COLO668 (cell line): ENCODE data around the gene SLC22A15.
"Not testable (repeated sequence)": the region's sequence is repeated elsewhere in the genome, so short reads cannot be mapped to it uniquely, and the experiment has no call there.

Source experiments
- DNase-seq: peaks from one replicate; lab custom pipeline; 2025; ENCODE audit not compliant: unreplicated experiment; lab: John Stamatoyannopoulos, UW

SLC22A15 gene

DNA sequence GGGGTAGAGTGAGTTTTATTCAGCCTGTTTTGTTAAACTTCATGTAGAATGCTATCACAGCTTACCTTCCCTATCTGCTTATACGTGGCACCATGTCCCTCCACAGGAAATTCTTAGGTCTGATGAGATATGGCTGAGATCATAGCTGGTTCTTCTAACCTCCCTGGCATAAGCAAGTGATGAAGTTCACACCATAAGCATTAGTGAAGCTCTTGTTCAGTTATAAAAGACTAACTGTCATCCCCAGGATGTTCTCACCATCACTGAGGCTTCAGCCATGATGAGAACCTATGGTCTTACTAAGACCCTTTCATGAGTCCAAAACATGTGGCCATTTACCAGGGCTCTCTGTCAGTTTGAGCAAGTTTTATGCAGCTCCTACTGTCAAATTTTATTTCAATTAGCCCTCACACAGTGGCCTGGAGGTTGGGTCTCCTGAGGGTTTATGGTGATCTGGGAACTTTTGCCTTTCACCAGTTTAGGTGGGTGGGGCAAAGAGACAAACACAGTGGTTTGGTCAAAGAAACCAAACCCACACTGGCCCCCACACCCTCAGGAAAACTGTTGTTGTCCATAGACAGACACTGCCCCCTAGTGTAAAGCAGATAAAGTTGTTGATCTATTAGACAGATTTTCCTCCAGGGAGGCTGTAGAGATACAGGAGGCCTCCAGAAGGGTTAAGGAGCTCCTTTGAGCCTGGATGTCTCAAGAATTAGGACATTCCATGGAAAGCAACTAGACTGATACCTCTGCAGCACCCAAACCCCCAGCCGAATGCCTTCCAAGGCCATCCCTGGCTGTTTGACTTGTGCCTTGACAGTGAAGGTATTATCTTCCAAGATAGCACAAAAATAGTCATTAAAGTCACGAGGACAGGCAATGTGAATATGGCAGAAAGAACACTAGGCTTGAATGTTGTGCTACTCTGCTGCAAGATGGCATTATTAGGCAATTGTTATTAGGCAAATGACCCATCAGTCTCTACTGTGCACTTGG, 5.0 kb downstream of the SLC22A15 start:
- DNase-seq, result peak; percentile 22

DNA sequence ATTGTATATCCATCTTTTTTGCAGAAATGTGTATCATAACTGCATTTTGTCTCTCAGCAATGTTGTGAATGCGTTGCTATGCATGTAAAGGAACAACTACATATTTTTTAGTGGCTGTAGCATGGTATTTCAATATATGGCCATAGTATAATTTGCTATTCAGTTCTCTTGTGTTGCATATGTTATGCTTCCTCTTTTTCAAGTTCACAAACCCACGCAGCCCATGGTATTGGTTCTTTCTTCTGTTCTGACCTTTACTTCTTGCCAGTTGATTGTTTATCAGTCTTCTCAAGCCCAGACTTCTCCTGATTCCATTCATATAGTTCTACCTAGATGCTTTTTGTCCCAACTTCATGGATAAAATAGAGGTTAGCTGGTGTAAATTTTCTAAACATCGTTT, 6.1 kb downstream of the SLC22A15 start:
- DNase-seq, result no peak

DNA sequence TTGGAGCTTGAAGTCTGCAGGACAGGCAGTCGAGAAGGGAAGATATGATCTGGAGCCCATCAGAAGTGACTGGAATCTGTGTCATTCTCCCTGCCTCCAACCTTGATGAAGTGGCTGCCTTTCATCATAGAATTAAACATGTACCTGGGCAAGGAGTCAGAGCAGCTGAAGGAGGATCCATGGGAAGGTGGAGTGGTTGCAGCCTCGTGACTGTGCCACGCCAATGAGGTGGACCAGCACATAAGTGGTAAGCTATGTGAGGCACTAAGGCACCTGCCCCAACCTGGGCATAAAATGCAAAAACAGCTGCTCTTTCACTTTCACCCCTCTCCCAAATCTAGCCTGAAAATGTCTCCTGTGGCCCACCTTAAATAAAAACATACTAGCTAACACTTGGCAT, 7.3 kb downstream of the SLC22A15 start:
- DNase-seq, result no peak

DNA sequence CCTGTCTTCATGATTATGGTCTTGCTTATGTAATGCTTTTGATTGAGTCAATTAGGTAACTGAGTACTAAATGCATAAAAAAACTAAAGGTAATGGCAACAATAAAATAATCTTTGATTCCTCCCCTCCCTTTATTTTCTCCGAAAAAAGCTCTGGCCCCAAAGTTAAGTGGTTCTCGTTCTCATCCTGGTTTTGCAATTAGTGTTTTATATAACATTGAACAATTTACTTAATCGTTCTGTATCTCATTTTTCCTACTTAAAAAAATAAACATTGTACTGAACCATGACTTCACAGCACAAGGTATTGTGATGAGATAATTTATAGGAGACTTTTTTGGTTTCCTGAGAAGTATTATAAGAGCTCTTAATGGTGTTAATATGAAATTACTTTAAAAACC, 11.3 kb downstream of the SLC22A15 start:
- DNase-seq, result no peak

- DNase-seq, result no peak
Measured at GRCh38 chr1:115988953-115989352, 12.6 kb downstream of the SLC22A15 start.

- DNase-seq, result no peak
Measured at GRCh38 chr1:115989699-115990098, 13.4 kb downstream of the SLC22A15 start.

DNA sequence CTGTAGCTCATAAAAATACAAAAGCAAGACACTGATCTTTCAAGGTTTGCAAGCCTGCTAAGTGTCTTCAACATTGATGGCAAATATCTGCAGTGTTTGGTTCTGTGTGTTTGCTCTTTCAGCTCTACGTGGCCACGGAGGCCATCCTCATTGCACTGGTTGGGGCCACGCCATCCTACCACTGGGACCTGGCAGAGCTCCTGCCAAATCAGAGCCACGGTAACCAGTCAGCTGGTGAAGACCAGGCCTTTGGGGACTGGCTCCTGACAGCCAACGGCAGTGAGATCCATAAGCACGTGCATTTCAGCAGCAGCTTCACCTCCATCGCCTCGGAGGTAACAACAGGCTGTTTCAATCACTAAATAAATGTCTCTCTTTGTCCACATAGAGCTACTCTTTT, 15.6 kb downstream of the SLC22A15 start:
- no peak for DNase-seq

DNA sequence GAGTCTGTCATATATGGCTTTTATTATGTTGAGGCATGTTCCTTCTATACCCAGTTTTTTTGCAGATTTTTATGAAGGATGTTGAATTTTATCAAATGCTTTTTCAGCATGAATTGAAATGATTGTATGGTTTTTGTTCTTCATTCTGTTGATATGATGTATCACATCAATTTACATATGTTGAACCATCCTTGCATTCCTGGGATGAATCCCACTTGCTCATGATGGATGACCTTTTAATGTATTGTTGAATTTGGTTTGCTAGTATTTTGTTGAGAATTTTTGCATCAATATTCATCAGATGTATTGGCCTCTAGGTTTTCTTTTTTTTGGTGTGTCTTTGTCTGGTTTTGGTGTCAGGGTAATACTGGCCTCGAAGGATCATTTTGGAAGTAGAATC, 21.6 kb downstream of the SLC22A15 start:
- not testable (repeated sequence) for DNase-seq

DNA sequence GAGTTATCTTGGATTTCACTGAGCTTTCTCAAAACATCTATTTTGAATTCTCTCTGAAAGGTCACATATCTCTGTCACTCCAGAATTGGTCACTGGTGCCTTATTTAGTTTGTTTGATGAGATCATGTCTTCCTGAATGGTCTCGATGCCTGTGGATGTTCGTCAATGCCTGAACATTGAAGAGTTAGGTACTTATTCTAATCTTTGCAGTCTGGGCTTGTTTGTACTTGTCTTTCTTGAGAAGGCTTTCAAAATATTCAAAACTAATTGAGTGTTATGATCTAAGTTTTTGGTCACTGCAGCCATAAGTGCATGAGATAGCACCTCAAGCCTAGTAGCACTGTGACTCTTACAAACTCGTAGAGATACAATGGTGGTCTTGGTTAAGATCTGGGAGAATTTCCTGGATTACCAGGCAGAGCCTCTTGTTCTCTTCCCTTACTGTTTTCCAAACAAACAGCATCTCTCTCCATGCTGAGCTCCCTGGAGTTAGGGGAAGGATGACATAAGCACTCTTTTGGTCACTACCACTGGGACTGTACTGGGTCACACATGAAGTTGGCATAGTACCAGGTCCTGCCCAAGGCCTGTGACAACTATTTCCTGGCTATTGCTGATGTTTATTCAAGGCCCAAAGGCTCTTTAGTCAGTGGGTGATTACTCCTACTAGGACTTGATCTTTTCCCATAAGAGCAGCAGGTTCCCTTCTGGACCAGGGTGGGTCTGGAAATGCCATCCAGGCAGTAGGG, 25.6 kb downstream of the SLC22A15 start:
- DNase-seq, result no peak

GRCh38 chr1:116002781-116003420, 26.6 kb downstream of the SLC22A15 start:
- DNase-seq, result no peak

GRCh38 chr1:116003823-116004222, 27.5 kb downstream of the SLC22A15 start:
- DNase-seq, result no peak

DNA sequence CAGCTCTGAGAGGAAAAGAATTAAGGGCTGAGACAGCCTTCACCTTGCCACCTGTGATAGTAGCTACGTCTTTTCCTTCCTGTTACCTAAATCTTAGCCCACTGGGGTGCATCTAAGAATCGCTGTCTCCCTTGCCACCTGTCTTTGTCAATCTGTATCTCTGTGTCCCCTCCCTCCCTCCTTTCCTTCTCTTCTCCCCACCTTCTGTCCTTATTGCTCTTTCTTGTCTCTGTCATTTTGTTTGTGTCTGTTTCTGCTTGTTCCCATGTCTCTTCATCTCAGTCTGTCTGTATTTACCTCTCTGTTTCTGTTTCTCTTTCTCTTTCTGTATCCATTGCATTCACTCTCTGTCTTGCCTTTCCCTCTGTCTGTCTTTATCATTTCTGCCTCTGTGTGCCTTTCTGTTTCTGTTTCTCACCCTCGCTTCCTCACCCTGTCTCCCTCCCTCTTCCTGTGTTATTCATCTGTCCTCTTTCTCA, 30.2 kb downstream of the SLC22A15 start:
- DNase-seq, result no peak

GRCh38 chr1:116008656-116009390, 32.5 kb downstream of the SLC22A15 start:
- no peak for DNase-seq

DNA sequence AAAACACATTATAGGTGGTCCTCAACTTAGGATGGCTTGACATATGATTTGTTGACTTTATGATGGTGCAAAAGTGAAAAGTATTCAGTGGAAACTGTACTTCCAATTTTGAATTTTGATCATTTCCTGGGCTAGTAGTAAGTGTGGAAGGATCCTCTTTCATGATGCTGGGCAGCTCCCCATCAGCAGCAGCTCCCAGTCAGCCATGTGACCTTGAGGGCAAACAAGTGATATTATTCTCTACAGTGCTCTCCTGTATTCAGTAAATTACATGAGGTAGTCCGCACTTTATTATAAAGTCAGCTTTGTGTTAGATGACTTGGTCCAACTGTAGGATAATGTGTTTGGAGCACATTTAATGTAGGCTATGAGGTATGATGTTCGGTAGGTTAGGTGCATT, 36.4 kb downstream of the SLC22A15 start:
- no peak for DNase-seq

DNA sequence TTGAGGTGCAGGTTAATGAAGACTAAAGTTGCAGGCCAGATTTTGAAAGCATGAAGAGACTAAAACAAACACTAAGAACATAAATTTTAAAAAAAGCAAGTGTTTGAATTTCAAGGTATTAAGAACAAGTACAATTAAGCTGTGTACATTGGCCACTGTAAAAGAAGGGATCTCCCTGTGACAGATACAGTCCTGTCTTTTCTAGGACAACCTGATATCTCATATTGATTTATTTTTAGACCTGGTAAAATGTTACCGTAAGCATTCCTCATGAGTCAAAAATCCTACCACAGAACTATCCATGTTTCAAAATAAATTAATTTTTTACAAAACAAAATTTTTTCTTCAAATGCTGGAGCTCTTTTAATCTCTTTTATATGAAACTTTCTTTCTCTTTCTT, 39.4 kb downstream of the SLC22A15 start:
- no peak for DNase-seq

- DNase-seq, result no peak
Measured at GRCh38 chr1:116018007-116018406, 41.7 kb downstream of the SLC22A15 start.

DNA sequence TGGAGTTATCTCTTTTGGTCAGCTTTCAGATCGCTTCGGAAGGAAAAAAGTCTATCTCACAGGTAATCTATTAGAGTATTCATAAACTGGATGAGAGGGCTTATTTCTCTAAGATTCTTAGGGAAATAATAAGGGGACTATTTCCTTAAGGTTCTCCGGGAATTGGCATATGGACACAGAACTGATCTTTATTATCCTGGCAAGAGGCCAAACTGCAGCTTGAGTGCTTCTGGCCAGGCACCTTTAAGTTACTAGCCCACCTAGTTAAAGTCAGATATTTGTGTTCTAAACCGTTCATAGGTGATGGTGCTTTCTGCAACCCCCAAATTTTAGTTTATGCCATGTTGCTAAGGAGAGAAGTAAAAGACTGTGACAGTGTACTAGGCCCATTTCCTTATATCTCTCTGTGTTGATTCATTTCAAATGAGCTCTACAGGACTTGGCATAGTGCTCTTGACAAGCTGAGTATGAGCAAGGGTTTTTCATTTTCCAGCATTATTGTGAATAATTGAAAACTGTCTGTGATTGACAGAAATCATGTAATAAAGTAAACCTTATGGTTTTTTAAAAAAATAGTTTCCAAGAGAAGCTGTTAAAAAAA, 43.4 kb downstream of the SLC22A15 start:
- no peak for DNase-seq

- DNase-seq, result peak; percentile 73
Measured at GRCh38 chr1:116020668-116021272, 44.5 kb downstream of the SLC22A15 start.

DNA sequence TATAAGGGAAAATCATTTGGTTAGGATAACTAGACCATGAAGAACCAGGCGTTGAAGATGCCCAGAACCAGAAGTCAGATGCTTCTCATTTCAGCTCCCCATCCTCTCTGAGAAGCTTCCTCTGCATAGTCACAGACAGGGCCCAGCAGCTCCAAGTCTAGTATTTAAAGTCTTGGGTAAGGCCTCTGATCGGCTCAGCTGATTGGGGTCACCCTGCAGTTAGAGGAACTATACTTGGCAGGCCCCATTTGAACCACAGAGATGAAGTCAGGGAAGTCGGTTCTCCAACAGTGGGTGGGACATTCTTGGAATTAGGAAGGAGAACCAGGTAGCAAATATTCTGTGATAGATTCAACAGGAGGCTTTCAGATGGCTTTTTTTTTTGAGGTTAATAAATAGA, 48.3 kb downstream of the SLC22A15 start:
- DNase-seq, result no peak

- DNase-seq, result no peak
Measured at GRCh38 chr1:116026631-116027030, 50.3 kb downstream of the SLC22A15 start.
